ENCODE data around the gene PSAP. TPM values are rescaled to one million over a fixed set of nuclear protein-coding genes. Genes with fewer than 3 reads are reported as not detected.

Gene PSAP
- total and polyA plus RNA-seq, 11 donors = 454 to 2,171 (median 1,616) TPM

- DNase-seq (peak in 1 of 5 donors; percentile 9), ATAC-seq (no peak)
- H3K9me3 ChIP-seq = no peaks in the 10 kb centered on the region
- H3K4me1 ChIP-seq = peaks cover 0 to 60% (median 21%) of the 10 kb centered on the region in 12 donors
- intact Hi-C loops (cut with DNase I) = no loop called here
- peak overlapping the region in 1 of 12 donors; percentile 6 for H3K27ac ChIP-seq
- WGBS, 4 donors = 85 to 90% (median 87%) methylated on average over 8 of the region's 8 CpGs
- no peaks in the 10 kb centered on the region for H3K27me3 ChIP-seq
- H3K36me3 ChIP-seq = peaks cover 3 to 100% (median 98%) of the 10 kb centered on the region in 9 donors
- TF ChIP-seq POLR2A (IDR thresholded peaks at IDR 0.05) = no peak
- no peak for TF ChIP-seq CTCF (IDR thresholded peaks at IDR 0.05)
- H3K4me3 ChIP-seq = no peak overlapping the region
Observed at GRCh38 chr10:71820966-71821365, 30.1 kb downstream of the PSAP start.

DNA sequence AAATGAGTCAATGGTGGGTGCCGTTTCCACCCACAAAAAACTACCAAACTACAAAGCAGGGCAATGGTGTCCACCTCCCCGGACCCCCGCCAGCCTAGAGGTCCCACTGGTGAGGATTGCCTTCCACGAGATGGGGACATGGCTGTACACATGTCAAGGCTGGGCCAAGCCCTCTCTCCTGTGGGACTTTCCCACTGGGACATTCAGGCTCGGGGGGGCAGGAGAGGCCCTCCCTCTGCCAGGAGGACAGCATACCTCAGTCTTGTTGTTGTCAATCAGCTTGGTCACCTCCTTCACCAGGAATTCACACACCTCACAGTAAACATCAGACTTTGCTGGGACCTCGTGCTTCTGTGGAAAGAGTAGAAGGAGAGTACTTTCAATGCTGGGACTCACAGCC, 31.1 kb downstream of the PSAP start:
- intact Hi-C loops (cut with DNase I) = loop anchor here in 7 of 10 donors (5.0 to 10.0 kb wide), 6 partner anchors 77 to 505 kb away; partner anchors contain the start of genes SLC29A3 (in 3 of the 7) and CDH23 (in 1 of the 7)
- H3K4me1 ChIP-seq = peaks cover 0 to 60% (median 21%) of the 10 kb centered on the region in 12 donors

DNA sequence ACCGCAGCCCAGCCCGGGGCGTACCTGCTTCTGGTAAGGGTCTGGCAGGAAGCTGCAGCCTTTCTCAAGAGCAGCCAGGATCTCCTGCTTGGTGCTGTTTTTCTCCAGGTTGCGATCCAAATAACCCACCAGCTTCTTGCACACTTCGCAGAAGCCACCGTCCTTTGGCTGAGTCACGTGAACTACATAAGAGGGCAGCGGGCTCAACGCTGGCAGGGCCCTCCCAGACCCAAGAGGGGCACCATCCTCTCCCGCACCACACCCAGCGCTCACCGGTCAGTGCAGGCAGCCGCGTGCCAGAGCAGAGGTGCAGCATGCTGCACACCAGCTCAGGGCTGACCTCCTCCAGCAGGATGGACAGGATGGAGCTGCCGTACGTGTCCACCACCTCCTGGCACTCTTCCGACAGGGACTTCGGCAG, 31.6 kb downstream of the PSAP start:
- intact Hi-C loops (cut with DNase I) = loop anchor here in 7 of 10 donors (5.0 to 10.0 kb wide), 6 partner anchors 78 to 505 kb away; partner anchors contain the start of genes SLC29A3 (in 3 of the 7) and CDH23 (in 1 of the 7)
- H3K27me3 ChIP-seq = no peaks in the 10 kb centered on the region
- TF ChIP-seq POLR2A (IDR thresholded peaks at IDR 0.05) (no peak), CTCF (IDR thresholded peaks at IDR 0.05) (no peak)
- no peaks in the 10 kb centered on the region for H3K9me3 ChIP-seq
- WGBS, 4 donors = 92 to 97% (median 96%) methylated on average over 18 of the region's 18 CpGs
- peaks cover 3 to 99% (median 96%) of the 10 kb centered on the region in 9 donors for H3K36me3 ChIP-seq
- H3K4me1 ChIP-seq = peaks cover 0 to 56% (median 21%) of the 10 kb centered on the region in 12 donors
- no peak overlapping the region for H3K4me3 ChIP-seq
- no peak for ATAC-seq
- H3K27ac ChIP-seq = peak overlapping the region in 2 of 12 donors; percentile 69 to 79
- DNase-seq = peak in 1 of 5 donors; percentile 18

More for the DNA sequence above, 31.1 kb downstream of the PSAP start:
- Histone ChIP-seq H3K4me3 (no peak overlapping the region), H3K9me3 (no peaks in the 10 kb centered on the region), H3K27me3 (no peaks in the 10 kb centered on the region), H3K27ac (peak overlapping the region in 1 of 12 donors; percentile 69), H3K36me3 (peaks cover 3 to 100% (median 98%) of the 10 kb centered on the region in 9 donors)
- DNase-seq (peak in 1 of 5 donors; percentile 22), ATAC-seq (no peak)
- no peak for TF ChIP-seq POLR2A (IDR thresholded peaks at IDR 0.05)
- TF ChIP-seq CTCF (IDR thresholded peaks at IDR 0.05) = no peak
- 77 to 89% (median 88%) methylated on average over 5 to 6 of the region's 6 CpGs for whole genome bisulfite sequencing, 4 donors

- Histone ChIP-seq H3K4me3 (no peak overlapping the region), H3K36me3 (peaks cover 3 to 94% (median 89%) of the 10 kb centered on the region in 9 donors), H3K27me3 (no peaks in the 10 kb centered on the region), H3K4me1 (peaks cover 0 to 55% (median 21%) of the 10 kb centered on the region in 12 donors), H3K27ac (peak overlapping the region; percentile 2 to 80 (median 70)), H3K9me3 (no peaks in the 10 kb centered on the region)
- DNase-seq = peak in 1 of 5 donors; percentile 16
- intact Hi-C loops (cut with DNase I) = loop anchor here in 7 of 10 donors (5.0 to 10.0 kb wide), 6 partner anchors 79 to 504 kb away; partner anchors contain the start of genes SLC29A3 (in 3 of the 7) and CDH23 (in 1 of the 7)
- WGBS, 4 donors = 89 to 97% (median 94%) methylated on average over 8 to 14 of the region's 14 CpGs
- TF ChIP-seq CTCF (IDR thresholded peaks at IDR 0.05) (no peak), POLR2A (IDR thresholded peaks at IDR 0.05) (no peak)
- ATAC-seq = no peak
Observed at GRCh38 chr10:71818674-71819260, 32.3 kb downstream of the PSAP start.
